SH-SY5Y (cell line): Measurements from ENCODE around the gene MAP3K5.

Source experiments
- GATA2 ChIP-seq: IDR thresholded peaks from 2 replicates; pipeline ENCODE4 v1.6.1; 2011; ENCODE audit warnings: mild to moderate bottlenecking, low read depth, low read length
- GATA3 ChIP-seq: IDR thresholded peaks from 2 replicates; pipeline ENCODE4 v1.6.1; 2011; ENCODE audit warnings: low read depth, mild to moderate bottlenecking, low read length, moderate library complexity

- TF ChIP-seq GATA2 (no peak), GATA3 (no peak)
Measured at GRCh38 chr6:136627191-136627590, 165.1 kb downstream of the MAP3K5 start.
